HG02623 (cell line): ENCODE results near the gene STXBP4.

ENCODE experiments used
- ATAC-seq: cut with Tn5 transposase; IDR thresholded peaks from one replicate; pipeline ENCODE4 v1.9.1; 2021; ENCODE audit warnings: moderate library complexity; ENCODE audit not compliant: unreplicated experiment

Gene STXBP4

GRCh38 chr17:55110521-55110920, 142.0 kb downstream of the STXBP4 start:
- no peak for ATAC-seq

GRCh38 chr17:55114283-55114682, 145.7 kb downstream of the STXBP4 start:
- no peak for ATAC-seq

- ATAC-seq = no peak
Measured at GRCh38 chr17:55116440-55116914, 147.9 kb downstream of the STXBP4 start.

- no peak for ATAC-seq
Measured at GRCh38 chr17:55117164-55117563, 148.6 kb downstream of the STXBP4 start.

- no peak for ATAC-seq
Measured at GRCh38 chr17:55120651-55121050, 152.1 kb downstream of the STXBP4 start.

- no peak for ATAC-seq
Measured at GRCh38 chr17:55121268-55121667, 152.7 kb downstream of the STXBP4 start.

- no peak for ATAC-seq
Measured at GRCh38 chr17:55122114-55122513, 153.5 kb downstream of the STXBP4 start.

GRCh38 chr17:55124730-55125360, 156.3 kb downstream of the STXBP4 start:
- ATAC-seq = no peak

GRCh38 chr17:55133583-55133982, 165.0 kb downstream of the STXBP4 start:
- no peak for ATAC-seq

- ATAC-seq = no peak
Measured at GRCh38 chr17:55134486-55135157, 166.1 kb downstream of the STXBP4 start.

GRCh38 chr17:55140809-55141208, 172.2 kb downstream of the STXBP4 start:
- no peak for ATAC-seq

- no peak for ATAC-seq
Measured at GRCh38 chr17:55144518-55144917, 176.0 kb downstream of the STXBP4 start.

- ATAC-seq = no peak
Measured at GRCh38 chr17:55149485-55149884, 180.9 kb downstream of the STXBP4 start.

GRCh38 chr17:55152236-55152635, 183.7 kb downstream of the STXBP4 start:
- ATAC-seq = no peak

- no peak for ATAC-seq
Measured at GRCh38 chr17:55154101-55154500, 185.5 kb downstream of the STXBP4 start.

GRCh38 chr17:55155856-55156560, 187.4 kb downstream of the STXBP4 start:
- ATAC-seq = no peak

GRCh38 chr17:55157165-55157564, 188.6 kb downstream of the STXBP4 start:
- ATAC-seq = no peak

- ATAC-seq = no peak
Measured at GRCh38 chr17:55158439-55158838, 189.9 kb downstream of the STXBP4 start.

- ATAC-seq = no peak
Measured at GRCh38 chr17:55159251-55159650, 190.7 kb downstream of the STXBP4 start.

- ATAC-seq = no peak
Measured at GRCh38 chr17:55160501-55160900, 191.9 kb downstream of the STXBP4 start.

GRCh38 chr17:55161935-55162555, 193.5 kb downstream of the STXBP4 start:
- no peak for ATAC-seq

- no peak for ATAC-seq
Measured at GRCh38 chr17:55162556-55162946, 194.0 kb downstream of the STXBP4 start.
